IPS-20b (cell line): ENCODE data around the gene PARP15.
A peak's percentile ranks its signal among the peaks of the same experiment; 100 is the strongest.

Experiments
- H3K27ac ChIP-seq: one replicate; pipeline ENCODE4 v1.5.1; 2013; ENCODE audit warnings: low read length
- H3K27me3 ChIP-seq: 2 replicates; pipeline ENCODE4 v1.6.1; 2013; ENCODE audit warnings: mild to moderate bottlenecking, low read length, inconsistent platforms; ENCODE audit not compliant: insufficient read depth
- H3K36me3 ChIP-seq: 2 replicates; pipeline ENCODE4 v1.6.1; 2013; ENCODE audit warnings: low read depth, mild to moderate bottlenecking, inconsistent platforms, low read length, moderate library complexity; ENCODE audit not compliant: insufficient read depth
- H3K4me1 ChIP-seq: 2 replicates; pipeline ENCODE4 v1.6.1; 2013; ENCODE audit warnings: mild to moderate bottlenecking, control low read depth, inconsistent platforms, low read length, moderate library complexity; ENCODE audit not compliant: insufficient read depth
- H3K4me3 ChIP-seq: 2 replicates; pipeline ENCODE4 v1.5.1; 2013; ENCODE audit warnings: mild to moderate bottlenecking, low read length, inconsistent platforms
- H3K9ac ChIP-seq: 2 replicates; pipeline ENCODE4 v1.6.1; 2013; ENCODE audit warnings: low read depth, mild to moderate bottlenecking, inconsistent platforms, low read length, moderate library complexity
- H3K9me3 ChIP-seq: 2 replicates; pipeline ENCODE4 v1.6.1; 2013; ENCODE audit warnings: mild to moderate bottlenecking, low read depth, low read length, inconsistent platforms; ENCODE audit not compliant: insufficient read depth

The PARP15 gene

GRCh38 chr3:122576174-122576940, 1.1 kb upstream of the PARP15 start:
- Histone ChIP-seq H3K27ac (no peak overlapping the region), H3K4me1 (peaks cover 7% of the 10 kb centered on the region; the same call in 1 of the 2 replicates), H3K9me3 (peaks cover 4% of the 10 kb centered on the region), H3K36me3 (no peaks in the 10 kb centered on the region), H3K27me3 (peaks cover 26% of the 10 kb centered on the region), H3K4me3 (no peak overlapping the region), H3K9ac (no peak overlapping the region)

GRCh38 chr3:122578069-122578740, 755 bp downstream of the PARP15 start:
- Histone ChIP-seq H3K27me3 (peaks cover 26% of the 10 kb centered on the region), H3K9ac (peak overlapping the region; percentile 22; the same call in 1 of the 2 replicates), H3K4me1 (peaks cover 6% of the 10 kb centered on the region; the same call in 1 of the 2 replicates), H3K36me3 (no peaks in the 10 kb centered on the region), H3K4me3 (peak overlapping the region; percentile 64; the same call in 1 of the 2 replicates), H3K27ac (no peak overlapping the region), H3K9me3 (peaks cover 19% of the 10 kb centered on the region)

GRCh38 chr3:122580470-122580869, 3.0 kb downstream of the PARP15 start:
- H3K9me3 ChIP-seq, result peaks cover 19% of the 10 kb centered on the region

GRCh38 chr3:122581622-122582021, 4.2 kb downstream of the PARP15 start:
- no peak overlapping the region for H3K9ac ChIP-seq
- H3K36me3 ChIP-seq, result no peaks in the 10 kb centered on the region
- H3K27me3 ChIP-seq, result peaks cover 22% of the 10 kb centered on the region
- no peak overlapping the region for H3K27ac ChIP-seq
- H3K4me3 ChIP-seq, result no peak overlapping the region
- peaks cover 19% of the 10 kb centered on the region for H3K9me3 ChIP-seq
- H3K4me1 ChIP-seq, result no peaks in the 10 kb centered on the region

More at GRCh38 chr3:122580470-122580869, 3.0 kb downstream of the PARP15 start:
- H3K9ac ChIP-seq, result no peak overlapping the region
- H3K27me3 ChIP-seq, result peaks cover 26% of the 10 kb centered on the region
- H3K27ac ChIP-seq, result no peak overlapping the region
- H3K4me3 ChIP-seq, result no peak overlapping the region
- H3K36me3 ChIP-seq, result no peaks in the 10 kb centered on the region
- H3K4me1 ChIP-seq, result peaks cover 3% of the 10 kb centered on the region; the same call in 1 of the 2 replicates

GRCh38 chr3:122582390-122582789, 4.9 kb downstream of the PARP15 start:
- Histone ChIP-seq H3K27me3 (peaks cover 14% of the 10 kb centered on the region), H3K4me3 (no peak overlapping the region), H3K27ac (no peak overlapping the region), H3K36me3 (no peaks in the 10 kb centered on the region), H3K9ac (no peak overlapping the region), H3K4me1 (no peaks in the 10 kb centered on the region), H3K9me3 (peaks cover 19% of the 10 kb centered on the region)

GRCh38 chr3:122586098-122586497, 8.6 kb downstream of the PARP15 start:
- Histone ChIP-seq H3K27ac (no peak overlapping the region), H3K9me3 (peaks cover 17% of the 10 kb centered on the region), H3K27me3 (no peaks in the 10 kb centered on the region), H3K4me1 (peaks cover 5% of the 10 kb centered on the region; the same call in 1 of the 2 replicates), H3K9ac (no peak overlapping the region), H3K4me3 (no peak overlapping the region), H3K36me3 (no peaks in the 10 kb centered on the region)

- H3K4me3 ChIP-seq, result no peak overlapping the region
Measured at GRCh38 chr3:122586773-122587485, 9.5 kb downstream of the PARP15 start.

GRCh38 chr3:122587572-122587971, 10.1 kb downstream of the PARP15 start:
- Histone ChIP-seq H3K4me1 (peaks cover 5% of the 10 kb centered on the region; the same call in 1 of the 2 replicates), H3K27me3 (no peaks in the 10 kb centered on the region), H3K36me3 (no peaks in the 10 kb centered on the region), H3K9ac (no peak overlapping the region), H3K27ac (no peak overlapping the region), H3K4me3 (no peak overlapping the region), H3K9me3 (peaks cover 2% of the 10 kb centered on the region; the same call in 1 of the 2 replicates)

More at GRCh38 chr3:122586773-122587485, 9.5 kb downstream of the PARP15 start:
- Histone ChIP-seq H3K9me3 (peaks cover 9% of the 10 kb centered on the region), H3K9ac (no peak overlapping the region), H3K27ac (no peak overlapping the region), H3K27me3 (no peaks in the 10 kb centered on the region), H3K36me3 (no peaks in the 10 kb centered on the region), H3K4me1 (peaks cover 5% of the 10 kb centered on the region; the same call in 1 of the 2 replicates)

GRCh38 chr3:122589297-122589696, 11.8 kb downstream of the PARP15 start:
- H3K4me3 ChIP-seq, result no peak overlapping the region
- no peaks in the 10 kb centered on the region for H3K36me3 ChIP-seq
- H3K9me3 ChIP-seq, result no peaks in the 10 kb centered on the region
- H3K27ac ChIP-seq, result no peak overlapping the region
- peaks cover 5% of the 10 kb centered on the region; the same call in 1 of the 2 replicates for H3K4me1 ChIP-seq
- no peaks in the 10 kb centered on the region for H3K27me3 ChIP-seq
- H3K9ac ChIP-seq, result no peak overlapping the region

GRCh38 chr3:122590610-122591009, 13.2 kb downstream of the PARP15 start:
- no peaks in the 10 kb centered on the region for H3K36me3 ChIP-seq
- no peak overlapping the region for H3K9ac ChIP-seq
- no peak overlapping the region for H3K27ac ChIP-seq

GRCh38 chr3:122594025-122594424, 16.6 kb downstream of the PARP15 start:
- Histone ChIP-seq H3K27ac (no peak overlapping the region), H3K4me1 (peaks cover 5% of the 10 kb centered on the region; the same call in 1 of the 2 replicates), H3K9me3 (no peaks in the 10 kb centered on the region), H3K36me3 (no peaks in the 10 kb centered on the region), H3K4me3 (no peak overlapping the region), H3K27me3 (no peaks in the 10 kb centered on the region), H3K9ac (no peak overlapping the region)

More at GRCh38 chr3:122590610-122591009, 13.2 kb downstream of the PARP15 start:
- H3K27me3 ChIP-seq, result no peaks in the 10 kb centered on the region
- H3K9me3 ChIP-seq, result no peaks in the 10 kb centered on the region
- peaks cover 5% of the 10 kb centered on the region; the same call in 1 of the 2 replicates for H3K4me1 ChIP-seq
- no peak overlapping the region for H3K4me3 ChIP-seq
